Lung (tissue), 12 donors: ENCODE data around the gene ORAI3. TPM values are rescaled to one million over a fixed set of nuclear protein-coding genes. Genes with fewer than 3 reads are reported as not detected.

Experiments used
- ATAC-seq: fragments of 200-7000 bp; cut with Tn5 transposase; one replicate; pipeline ENCODE4 v1.9.1; 2020; ENCODE audit warnings: moderate number of reproducible peaks; ENCODE audit not compliant: insufficient read depth, low FRiP score
- DNase-seq, 3 donors: peaks; one replicate each; pipeline ENCODE4 v3.0.0-alpha.2; 2013 to 2017
- H3K27ac ChIP-seq, 2 donors: one replicate each; pipeline ENCODE4 v1.5.1; 2013; ENCODE audit warnings: mild to moderate bottlenecking in 2 of 2, moderate library complexity in 2 of 2, control low read depth in 1 of 2, inconsistent platforms in 1 of 2, low read depth in 1 of 2, low read length in 1 of 2
- H3K27me3 ChIP-seq, 3 donors: one replicate each; pipeline ENCODE4 v1.5.1; 2013; ENCODE audit warnings: low read length in 2 of 3; ENCODE audit not compliant: control insufficient read depth in 3 of 3, insufficient read depth in 3 of 3
- H3K36me3 ChIP-seq, 4 donors: one replicate each; pipeline ENCODE4 v1.5.1; 2013; ENCODE audit warnings: low read length in 4 of 4, mild to moderate bottlenecking in 1 of 4, moderate library complexity in 1 of 4; ENCODE audit not compliant: control insufficient read depth in 4 of 4, insufficient read depth in 4 of 4
- H3K4me1 ChIP-seq, 5 donors: one replicate each; pipeline ENCODE4 v1.5.1; 2013; ENCODE audit warnings: low read length in 5 of 5, mild to moderate bottlenecking in 2 of 5, moderate library complexity in 1 of 5; ENCODE audit not compliant: control insufficient read depth in 5 of 5, insufficient read depth in 5 of 5
- H3K4me3 ChIP-seq: one replicate; pipeline ENCODE4 v1.5.1; 2013; ENCODE audit warnings: mild to moderate bottlenecking, control low read depth, moderate library complexity
- H3K9ac ChIP-seq, 2 donors: one replicate each; pipeline ENCODE4 v1.5.1; 2013; ENCODE audit warnings: low read length in 2 of 2, control low read depth in 1 of 2; ENCODE audit not compliant: insufficient read depth in 1 of 2
- H3K9me3 ChIP-seq, 4 donors: one replicate each; pipeline ENCODE4 v1.5.1; 2013; ENCODE audit warnings: low read length in 3 of 4, mild to moderate bottlenecking in 1 of 4, moderate library complexity in 1 of 4; ENCODE audit not compliant: control insufficient read depth in 4 of 4, insufficient read depth in 3 of 4
- WGBS, 2 donors: extraction: QIAGEN DNeasy Blood & Tissue Kit; methylation state at CpG; one replicate each; pipeline ENCODE4 v1.1.7; 2013; 5-methylcytosine and 5-hydroxymethylcytosine counted together
- polyA plus RNA-seq, 2 donors: library from polyadenylated mRNA; stranded (reverse); fragments of 200-250 nt; gene quantifications; one replicate each; pipeline ENCODE4 v1.2.1, GENCODE V29; 2013
- total RNA-seq, 2 donors: library from RNA; depleted of rRNA in 1 of 2; stranded (reverse); fragments of >200 nt in 1 of 2; gene quantifications; one replicate each; pipeline ENCODE4 v1.2.1, GENCODE V29; 2014 to 2021
- TF ChIP-seq, protein P1 (sequence below): IDR thresholded peaks from 2 replicates; pipeline ENCODE4 v1.5.1; 2012; ENCODE audit warnings: mild to moderate bottlenecking; ENCODE audit errors: control extremely low read depth, extremely low read depth
- donor health status: control.
- donor health status: control.
- donor health status: Bipolar disorder and iron deficiency.
- donor health status: healthy.
- donor health status: DM: yes; HTN: yes; CAD: no.

Gene ORAI3
- total and polyA plus RNA-seq, 4 donors, result 20.2 to 27.4 (median 23.6) TPM

- ATAC-seq (no peak), DNase-seq (peak in 1 of 3 donors; percentile 25)
- peak overlapping the region; percentile 53 for H3K4me3 ChIP-seq
- no peaks in the 10 kb centered on the region for H3K9me3 ChIP-seq
- TF ChIP-seq, protein P1, sequence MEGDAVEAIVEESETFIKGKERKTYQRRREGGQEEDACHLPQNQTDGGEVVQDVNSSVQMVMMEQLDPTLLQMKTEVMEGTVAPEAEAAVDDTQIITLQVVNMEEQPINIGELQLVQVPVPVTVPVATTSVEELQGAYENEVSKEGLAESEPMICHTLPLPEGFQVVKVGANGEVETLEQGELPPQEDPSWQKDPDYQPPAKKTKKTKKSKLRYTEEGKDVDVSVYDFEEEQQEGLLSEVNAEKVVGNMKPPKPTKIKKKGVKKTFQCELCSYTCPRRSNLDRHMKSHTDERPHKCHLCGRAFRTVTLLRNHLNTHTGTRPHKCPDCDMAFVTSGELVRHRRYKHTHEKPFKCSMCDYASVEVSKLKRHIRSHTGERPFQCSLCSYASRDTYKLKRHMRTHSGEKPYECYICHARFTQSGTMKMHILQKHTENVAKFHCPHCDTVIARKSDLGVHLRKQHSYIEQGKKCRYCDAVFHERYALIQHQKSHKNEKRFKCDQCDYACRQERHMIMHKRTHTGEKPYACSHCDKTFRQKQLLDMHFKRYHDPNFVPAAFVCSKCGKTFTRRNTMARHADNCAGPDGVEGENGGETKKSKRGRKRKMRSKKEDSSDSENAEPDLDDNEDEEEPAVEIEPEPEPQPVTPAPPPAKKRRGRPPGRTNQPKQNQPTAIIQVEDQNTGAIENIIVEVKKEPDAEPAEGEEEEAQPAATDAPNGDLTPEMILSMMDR, result no peak
- peaks cover 0 to 8% (median 7%) of the 10 kb centered on the region in 5 donors for H3K4me1 ChIP-seq
- peaks cover 0 to 10% (median 6%) of the 10 kb centered on the region in 4 donors for H3K36me3 ChIP-seq
- no peaks in the 10 kb centered on the region for H3K27me3 ChIP-seq
- peak overlapping the region; percentile 7 to 22 for H3K27ac ChIP-seq
- H3K9ac ChIP-seq, result peak overlapping the region in 1 of 2 donors; percentile 42
- WGBS, 2 donors, result 6 to 8% methylated on average over 18 to 53 of the region's 53 CpGs
Observed at GRCh38 chr16:30924076-30924912, 24.6 kb upstream of the ORAI3 start.

GRCh38 chr16:30924913-30925631 lies 23.8 kb upstream of the ORAI3 start:
- DNase-seq (peak in 1 of 3 donors; percentile 16), ATAC-seq (no peak)
- Histone ChIP-seq H3K27ac (no peak overlapping the region), H3K4me1 (peaks cover 0 to 8% (median 7%) of the 10 kb centered on the region in 5 donors), H3K9ac (peak overlapping the region in 1 of 2 donors; percentile 42), H3K36me3 (peaks cover 0 to 14% (median 6%) of the 10 kb centered on the region in 4 donors), H3K27me3 (no peaks in the 10 kb centered on the region), H3K9me3 (no peaks in the 10 kb centered on the region), H3K4me3 (no peak overlapping the region)
- TF ChIP-seq, protein P1, result no peak
- 78 to 89% methylated on average over 11 of the region's 11 CpGs for WGBS, 2 donors

- Histone ChIP-seq H3K4me1 (peaks cover 0 to 8% (median 7%) of the 10 kb centered on the region in 5 donors), H3K27ac (no peak overlapping the region), H3K9me3 (no peaks in the 10 kb centered on the region), H3K9ac (no peak overlapping the region), H3K27me3 (no peaks in the 10 kb centered on the region), H3K36me3 (peaks cover 0 to 19% (median 8%) of the 10 kb centered on the region in 4 donors), H3K4me3 (no peak overlapping the region)
- ATAC-seq (no peak), DNase-seq (no peak)
- TF ChIP-seq, protein P1, result no peak
- WGBS, 2 donors, result 95 to 96% methylated on average over 26 of the region's 26 CpGs
Observed at GRCh38 chr16:30925632-30925987, 23.3 kb upstream of the ORAI3 start.
